T-helper 1 cell treated with Interleukin-12 subunit alpha and Interleukin-12 subunit beta and Interleukin-4 antibody, amounts not matched to agents 30 ng/mL and 1 ng/mL, for 36 hours (primary cell): ENCODE results near the gene CDH23. TPM values are rescaled to one million over a fixed set of nuclear protein-coding genes. Genes with fewer than 3 reads are reported as not detected.

Source experiments
- intact Hi-C: fragments of 100-400 bp; cut with micrococcal nuclease; formaldehyde crosslinking; loops from one replicate; pipeline ENCODE4 v1.15.1; 2024
- total RNA-seq: library from RNA; stranded (reverse); gene quantifications from 2 replicates; pipeline ENCODE4 v1.2.3, GENCODE V29; 2022

The CDH23 gene
- total RNA-seq, 1 donor from 2014 or later, result 1.3 TPM

- intact Hi-C loops, result loop anchor here (1.0 to 5.0 kb wide), 2 partner anchors 44 to 75 kb away; partner anchors contain the start of gene VSIR
Observed at GRCh38 chr10:71698737-71699136, 302.0 kb downstream of the CDH23 start.

- intact Hi-C loops, result no loop called here
Observed at GRCh38 chr10:71700731-71701368, 304.1 kb downstream of the CDH23 start.

- intact Hi-C loops, result no loop called here
Observed at GRCh38 chr10:71701496-71702132, 304.9 kb downstream of the CDH23 start.

- intact Hi-C loops, result no loop called here
Observed at GRCh38 chr10:71703577-71703976, 306.9 kb downstream of the CDH23 start.

GRCh38 chr10:71704816-71705215 is 308.1 kb downstream of the CDH23 start:
- intact Hi-C loops, result no loop called here

- intact Hi-C loops, result no loop called here
Observed at GRCh38 chr10:71705582-71705981, 308.9 kb downstream of the CDH23 start.

- intact Hi-C loops, result no loop called here
Observed at GRCh38 chr10:71706216-71707121, 309.7 kb downstream of the CDH23 start.

- intact Hi-C loops, result no loop called here
Observed at GRCh38 chr10:71707240-71707789, 310.6 kb downstream of the CDH23 start.

GRCh38 chr10:71708301-71708703 is 311.6 kb downstream of the CDH23 start:
- intact Hi-C loops, result loop anchor here (1.0 to 2.0 kb wide), 4 partner anchors 138 to 394 kb away; partner anchors contain the start of gene SLC29A3

- intact Hi-C loops, result loop anchor here (1.0 to 2.0 kb wide), 4 partner anchors 138 to 395 kb away; partner anchors contain the start of gene SLC29A3
Observed at GRCh38 chr10:71708897-71709882, 312.5 kb downstream of the CDH23 start.

- intact Hi-C loops, result loop anchor here (5.0 kb wide), 2 partner anchors 37 to 102 kb away; no protein-coding TSS in a partner anchor
Observed at GRCh38 chr10:71710519-71710918, 313.8 kb downstream of the CDH23 start.

- intact Hi-C loops, result loop anchor here (5.0 kb wide), 2 partner anchors 36 to 101 kb away; no protein-coding TSS in a partner anchor
Observed at GRCh38 chr10:71711052-71711623, 314.4 kb downstream of the CDH23 start.

- intact Hi-C loops, result loop anchor here (2.0 to 5.0 kb wide), 4 partner anchors 35 to 335 kb away; no protein-coding TSS in a partner anchor
Observed at GRCh38 chr10:71712170-71712569, 315.4 kb downstream of the CDH23 start.

- intact Hi-C loops, result loop anchor here (1.0 to 5.0 kb wide), 6 partner anchors 15 to 336 kb away; partner anchors contain the start of gene VSIR
Observed at GRCh38 chr10:71712572-71713134, 315.9 kb downstream of the CDH23 start.

- intact Hi-C loops, result loop anchor here (1.0 to 5.0 kb wide), 6 partner anchors 14 to 337 kb away; partner anchors contain the start of gene VSIR
Observed at GRCh38 chr10:71713135-71714030, 316.7 kb downstream of the CDH23 start.

GRCh38 chr10:71714031-71714410 is 317.3 kb downstream of the CDH23 start:
- intact Hi-C loops, result loop anchor here (5.0 kb wide), 2 partner anchors 33 to 98 kb away; no protein-coding TSS in a partner anchor

GRCh38 chr10:71714592-71714991 is 317.9 kb downstream of the CDH23 start:
- intact Hi-C loops, result loop anchor here (5.0 kb wide), 2 partner anchors 33 to 98 kb away; no protein-coding TSS in a partner anchor

GRCh38 chr10:71715026-71715425 is 318.3 kb downstream of the CDH23 start:
- intact Hi-C loops, result no loop called here
